ENCODE results near the gene LRRC41.

Gene LRRC41

GRCh38 chr1:46275030-46275337, 28.4 kb downstream of the LRRC41 start:
- H3K27ac ChIP-seq = peak overlapping the region; percentile 18; the same call in 1 of the 2 replicates
- TF ChIP-seq ZFX (IDR thresholded peaks at IDR 0.05; ENCODE audit: borderline replicate concordance) = no peak
- TF ChIP-seq CTCF (IDR thresholded peaks at IDR 0.05) = no peak

DNA sequence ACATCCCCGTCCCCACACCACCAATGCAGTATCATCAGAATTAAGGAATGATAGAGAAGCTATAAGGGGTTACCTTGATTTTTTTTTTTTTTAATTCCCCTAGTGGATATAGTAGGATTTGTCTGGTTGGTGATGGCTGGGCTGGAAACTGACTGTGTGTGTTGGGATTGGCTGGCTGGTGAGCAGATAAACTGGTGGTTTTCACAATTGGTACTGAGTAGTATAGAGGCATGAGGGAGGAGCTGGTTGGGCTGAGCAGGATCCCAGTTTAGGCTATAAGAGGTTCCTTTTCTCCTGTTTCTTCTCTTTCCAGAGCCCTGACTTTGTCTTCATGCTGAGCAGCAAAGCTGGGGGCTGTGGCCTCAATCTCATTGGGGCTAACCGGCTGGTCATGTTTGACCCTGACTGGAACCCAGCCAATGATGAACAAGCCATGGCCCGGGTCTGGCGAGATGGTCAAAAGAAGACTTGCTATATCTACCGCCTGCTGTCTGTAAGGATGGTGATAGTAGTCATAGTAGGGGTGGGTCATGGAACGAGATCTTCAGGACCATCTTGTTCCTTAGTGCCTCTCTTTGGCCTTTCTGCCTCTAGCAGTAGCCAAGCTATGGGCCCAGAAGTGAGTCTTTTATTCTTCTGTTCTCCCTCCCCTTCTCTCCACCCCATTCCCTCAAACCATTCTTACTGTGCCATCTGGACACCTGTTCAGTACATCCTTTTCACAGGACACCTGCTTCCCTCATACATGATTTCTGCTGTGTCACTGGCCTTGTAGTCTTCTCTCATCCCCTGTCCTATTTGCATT, 29.0 kb downstream of the LRRC41 start:
- TF ChIP-seq CTCF (IDR thresholded peaks at IDR 0.05) (no peak), ZFX (IDR thresholded peaks at IDR 0.05; ENCODE audit: borderline replicate concordance) (no peak)
- H3K27ac ChIP-seq = peak overlapping the region; percentile 18; the same call in 1 of the 2 replicates

- H3K27ac ChIP-seq = no peak overlapping the region
- TF ChIP-seq ZFX (IDR thresholded peaks at IDR 0.05; ENCODE audit: borderline replicate concordance) (no peak), CTCF (IDR thresholded peaks at IDR 0.05) (no peak)
These were observed 34.8 kb downstream of the LRRC41 start for GRCh38 chr1:46268578-46268977.

DNA sequence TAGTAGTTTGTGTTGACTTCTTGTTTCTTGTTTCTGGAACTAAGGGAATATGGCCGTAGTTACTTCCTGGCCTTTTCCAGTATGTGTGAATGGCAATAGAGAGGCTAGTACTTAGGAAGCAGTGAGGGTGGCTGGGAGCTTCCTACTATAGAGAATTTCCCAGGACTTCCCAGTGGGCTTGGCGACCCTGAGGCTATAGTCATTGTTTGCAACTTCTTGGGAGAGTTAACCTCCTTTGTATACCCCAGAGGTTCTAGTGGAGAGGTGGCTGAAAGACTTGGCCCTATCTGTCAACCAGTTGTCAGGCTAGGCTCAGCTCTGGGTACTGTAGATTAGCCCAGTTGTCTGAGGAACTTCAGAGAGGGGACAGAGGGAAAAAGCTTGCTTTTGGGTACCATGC, 40.3 kb downstream of the LRRC41 start:
- no peak for TF ChIP-seq CTCF (IDR thresholded peaks at IDR 0.05)
- TF ChIP-seq ZFX (IDR thresholded peaks at IDR 0.05; ENCODE audit: borderline replicate concordance) = no peak
- H3K27ac ChIP-seq = no peak overlapping the region

DNA sequence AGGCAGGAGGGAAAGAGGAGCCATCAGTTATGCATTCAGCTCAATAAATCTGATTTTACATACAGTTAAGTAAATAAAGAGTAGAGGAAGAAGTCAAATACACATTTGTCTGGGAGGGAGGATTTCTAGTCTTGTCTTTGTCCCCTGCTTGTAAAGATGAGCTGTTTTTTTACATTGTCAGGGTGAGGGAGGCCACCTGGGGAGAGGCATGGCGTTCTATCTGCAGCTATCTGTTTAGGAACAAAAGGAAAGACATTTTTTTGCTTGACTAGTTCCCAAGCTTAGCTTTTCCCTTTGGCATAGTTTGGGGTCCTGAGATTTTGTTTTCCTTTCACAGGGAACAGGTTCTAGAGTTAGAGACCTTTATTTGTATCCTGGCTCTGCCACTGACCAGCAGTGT, 40.9 kb downstream of the LRRC41 start:
- H3K27ac ChIP-seq = no peak overlapping the region
- no peak for TF ChIP-seq ZFX (IDR thresholded peaks at IDR 0.05; ENCODE audit: borderline replicate concordance)
- TF ChIP-seq CTCF (IDR thresholded peaks at IDR 0.05) = no peak

DNA sequence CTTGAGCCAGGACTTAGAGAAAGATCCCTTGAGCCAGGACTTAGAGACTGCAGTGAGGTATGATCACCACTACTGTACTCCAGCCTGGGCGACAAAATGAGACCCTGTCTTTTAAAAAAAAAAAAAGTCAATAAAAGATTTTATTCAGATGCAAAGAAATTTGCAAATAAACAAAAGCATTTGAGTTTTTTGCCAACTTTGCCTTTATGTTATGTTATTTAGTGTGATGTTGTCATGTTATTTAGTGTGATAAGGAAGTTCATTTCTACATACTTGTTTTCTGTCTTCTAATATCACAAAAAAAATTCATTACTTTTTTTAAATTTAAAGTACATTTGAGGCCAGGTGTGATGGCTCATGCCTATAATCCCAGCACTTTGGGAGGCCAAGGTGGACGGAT, 46.9 kb downstream of the LRRC41 start:
- no peak overlapping the region for H3K27ac ChIP-seq
- no peak for TF ChIP-seq CTCF (IDR thresholded peaks at IDR 0.05)
- no peak for TF ChIP-seq ZFX (IDR thresholded peaks at IDR 0.05; ENCODE audit: borderline replicate concordance)

DNA sequence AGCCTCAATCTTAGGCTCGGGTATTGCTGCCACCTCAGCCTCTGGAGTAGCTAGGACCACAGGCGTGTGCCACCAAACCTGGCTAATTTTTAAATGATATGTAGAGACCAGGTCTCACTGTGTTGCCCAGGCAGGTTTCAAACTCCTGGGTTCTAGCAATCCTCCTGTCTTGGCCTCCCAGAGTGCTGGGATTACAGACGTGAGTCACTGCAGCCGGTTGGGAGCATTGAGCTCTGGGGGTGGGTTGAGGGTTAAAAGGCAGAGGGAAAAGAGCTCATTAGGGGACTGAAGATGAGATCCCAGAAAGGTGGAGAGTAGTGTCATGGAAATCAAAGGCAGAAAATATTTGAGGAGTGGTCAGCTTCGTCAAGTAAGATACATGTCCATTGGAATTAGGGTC, 48.7 kb downstream of the LRRC41 start:
- no peak overlapping the region for H3K27ac ChIP-seq
- TF ChIP-seq ZFX (IDR thresholded peaks at IDR 0.05; ENCODE audit: borderline replicate concordance) = no peak
- no peak for TF ChIP-seq CTCF (IDR thresholded peaks at IDR 0.05)
